ENCODE results near the gene SLC33A1.

GRCh38 chr3:155859859-155860258 is 5.6 kb upstream of the SLC33A1 start:
- TF ChIP-seq, protein P1, sequence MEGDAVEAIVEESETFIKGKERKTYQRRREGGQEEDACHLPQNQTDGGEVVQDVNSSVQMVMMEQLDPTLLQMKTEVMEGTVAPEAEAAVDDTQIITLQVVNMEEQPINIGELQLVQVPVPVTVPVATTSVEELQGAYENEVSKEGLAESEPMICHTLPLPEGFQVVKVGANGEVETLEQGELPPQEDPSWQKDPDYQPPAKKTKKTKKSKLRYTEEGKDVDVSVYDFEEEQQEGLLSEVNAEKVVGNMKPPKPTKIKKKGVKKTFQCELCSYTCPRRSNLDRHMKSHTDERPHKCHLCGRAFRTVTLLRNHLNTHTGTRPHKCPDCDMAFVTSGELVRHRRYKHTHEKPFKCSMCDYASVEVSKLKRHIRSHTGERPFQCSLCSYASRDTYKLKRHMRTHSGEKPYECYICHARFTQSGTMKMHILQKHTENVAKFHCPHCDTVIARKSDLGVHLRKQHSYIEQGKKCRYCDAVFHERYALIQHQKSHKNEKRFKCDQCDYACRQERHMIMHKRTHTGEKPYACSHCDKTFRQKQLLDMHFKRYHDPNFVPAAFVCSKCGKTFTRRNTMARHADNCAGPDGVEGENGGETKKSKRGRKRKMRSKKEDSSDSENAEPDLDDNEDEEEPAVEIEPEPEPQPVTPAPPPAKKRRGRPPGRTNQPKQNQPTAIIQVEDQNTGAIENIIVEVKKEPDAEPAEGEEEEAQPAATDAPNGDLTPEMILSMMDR (IDR thresholded peaks at IDR 0.05): no peak
- TF ChIP-seq POLR2A (IDR thresholded peaks at IDR 0.05) (no peak), POLR2AphosphoS5 (IDR thresholded peaks at IDR 0.05) (no peak)
